HG02610 (cell line): ENCODE data around the gene PDGFA.

Experiments
- ATAC-seq: cut with Tn5 transposase; IDR thresholded peaks from one replicate; pipeline ENCODE4 v1.9.1; 2021; ENCODE audit warnings: mild to moderate bottlenecking, moderate library complexity; ENCODE audit not compliant: unreplicated experiment

Gene PDGFA

GRCh38 chr7:519484-520390, at the start of gene PDGFA:
PDGFA (minus strand) TSS chr7:519846; CDS start chr7:519001, 845 bp downstream.
- no peak for ATAC-seq

GRCh38 chr7:568031-568951, 48.6 kb upstream of the PDGFA start:
- ATAC-seq, result no peak

DNA sequence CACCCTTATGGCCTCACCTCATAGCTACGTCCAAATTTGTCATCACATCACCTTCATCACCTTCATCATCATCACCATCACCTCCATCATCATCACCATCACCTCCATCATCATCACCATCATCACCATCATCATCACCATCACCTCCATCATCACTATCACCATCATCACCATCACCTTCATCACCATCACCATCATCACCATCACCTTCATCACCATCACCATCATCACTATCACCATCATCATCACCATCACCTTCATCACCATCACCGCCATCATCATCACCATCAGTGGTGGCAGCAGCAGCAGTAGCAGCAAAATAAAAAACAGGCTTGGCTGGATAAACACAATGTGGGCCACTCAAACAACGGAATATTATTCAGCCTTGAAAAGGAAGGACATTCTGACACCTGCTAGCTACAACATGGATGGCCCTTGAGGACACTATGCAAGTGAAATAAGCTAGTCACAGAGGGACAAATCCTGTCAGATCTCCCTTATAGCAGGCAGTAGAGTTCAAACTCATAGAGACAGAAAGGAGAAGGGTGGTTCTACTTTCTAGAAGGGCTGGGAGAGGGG, 47.7 kb upstream of the PDGFA start:
- no peak for ATAC-seq

DNA sequence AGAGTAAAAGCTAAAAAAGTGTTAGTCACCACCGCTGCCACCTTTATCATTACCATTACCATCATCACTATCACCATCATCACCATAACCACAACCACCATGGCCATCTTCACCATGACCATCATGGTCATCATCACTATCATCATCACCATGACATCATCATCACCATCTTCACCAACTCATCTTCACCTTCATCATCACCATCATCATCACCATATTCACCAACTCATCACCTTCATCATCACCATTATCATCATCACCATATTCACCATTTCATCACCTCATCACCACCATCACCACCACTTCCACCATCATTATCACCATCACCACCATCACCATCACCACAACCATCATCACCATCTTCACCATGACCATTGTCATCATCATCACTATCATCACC, 46.5 kb upstream of the PDGFA start:
- no peak for ATAC-seq

DNA sequence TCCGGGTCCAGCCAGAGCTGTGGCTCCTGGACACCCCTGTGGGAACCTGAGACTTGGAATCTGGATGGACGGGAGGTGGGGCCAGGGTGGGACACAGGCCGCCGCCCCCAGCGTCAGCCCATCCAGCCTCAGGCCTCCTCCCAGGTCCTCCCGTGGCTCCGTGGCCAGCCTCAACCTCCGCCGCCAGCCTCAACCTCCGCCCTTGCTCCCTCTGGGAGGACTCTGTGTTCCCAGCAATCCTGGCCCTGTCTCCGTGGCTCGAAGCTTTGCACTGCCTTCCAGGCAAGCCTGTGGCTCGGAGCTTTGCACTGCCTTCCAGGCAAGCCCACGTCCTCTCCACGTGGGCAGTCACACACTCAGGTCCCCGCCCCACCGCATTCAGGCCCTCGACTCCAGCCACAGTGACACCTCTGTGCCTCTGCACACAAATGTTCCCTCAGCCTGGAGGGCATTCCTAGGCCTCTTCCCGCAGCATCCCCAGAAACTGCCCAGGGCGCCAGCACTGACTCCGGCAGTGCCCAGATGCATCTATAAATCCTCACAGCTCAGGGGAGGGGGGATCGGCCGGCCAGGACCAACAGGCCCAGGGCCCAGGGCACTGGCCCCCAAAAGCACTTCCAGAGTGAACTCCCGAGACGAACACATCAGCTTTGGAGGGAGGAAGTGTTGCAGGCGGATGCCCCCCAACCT, 44.7 kb upstream of the PDGFA start:
- ATAC-seq, result no peak

DNA sequence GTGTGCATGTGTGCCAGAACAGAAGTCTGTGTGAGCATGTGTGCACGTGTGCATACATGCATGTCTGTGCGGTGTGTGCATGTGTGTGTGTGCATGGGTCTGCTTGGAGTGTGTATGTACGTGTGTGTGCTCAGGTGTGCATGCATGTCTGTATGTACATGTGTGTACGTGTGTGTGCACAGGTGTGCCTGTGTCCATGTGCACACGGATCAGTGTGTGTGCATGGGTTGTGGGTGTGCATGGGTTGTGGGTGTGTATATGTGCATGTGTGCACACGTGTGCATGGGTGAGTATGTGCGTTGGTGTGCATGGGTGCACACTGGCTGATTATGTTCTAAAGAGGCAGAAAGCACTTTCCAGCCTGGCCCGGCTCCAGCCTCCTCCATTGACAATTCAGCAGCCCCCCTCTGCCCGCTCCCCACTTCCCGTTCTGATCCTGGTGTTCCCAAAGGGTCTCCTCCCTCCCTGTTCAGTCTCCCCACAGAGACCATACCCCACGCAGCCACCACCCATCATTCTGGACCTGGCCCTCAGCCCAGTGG, 44.1 kb upstream of the PDGFA start:
- ATAC-seq, result no peak

DNA sequence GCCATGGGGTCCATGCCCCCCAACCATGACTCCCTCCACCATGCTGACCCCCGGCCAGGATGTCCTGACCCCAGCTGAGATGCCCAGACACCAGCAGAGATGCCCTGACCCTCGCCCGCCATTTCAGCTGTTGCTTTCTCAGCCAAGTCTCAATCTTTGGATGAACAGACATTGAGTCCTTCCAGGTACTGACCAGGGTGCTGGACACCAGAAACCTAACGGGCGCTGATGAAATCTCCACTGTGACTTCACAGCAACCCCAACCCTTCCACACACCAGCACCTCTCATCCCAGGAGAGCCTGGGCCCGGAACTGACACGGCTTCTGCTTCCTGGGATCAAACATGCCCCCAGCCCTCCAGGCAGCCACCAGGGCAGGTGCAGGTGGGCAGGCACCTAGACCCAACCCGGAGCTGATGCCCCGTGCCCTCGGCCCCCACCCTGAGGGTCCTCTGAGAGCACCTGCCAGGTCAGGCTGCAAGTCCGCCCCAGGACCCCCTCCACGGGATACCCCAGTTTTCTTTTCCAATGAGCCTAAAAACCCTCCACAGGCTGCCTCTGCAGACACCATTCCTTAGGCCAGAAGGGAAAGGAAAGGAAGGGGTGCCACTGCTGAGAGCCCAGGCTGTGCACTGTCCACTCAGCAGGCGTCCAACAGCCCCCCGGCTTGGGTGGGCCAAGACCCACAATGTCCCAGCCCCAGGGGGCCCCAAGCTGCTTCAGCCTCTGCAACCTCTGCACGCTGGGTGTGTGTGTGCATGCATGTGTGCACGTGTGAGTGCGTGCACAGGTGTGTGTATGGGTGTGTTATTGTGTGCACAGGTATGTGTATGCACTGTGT, 43.4 kb upstream of the PDGFA start:
- no peak for ATAC-seq

DNA sequence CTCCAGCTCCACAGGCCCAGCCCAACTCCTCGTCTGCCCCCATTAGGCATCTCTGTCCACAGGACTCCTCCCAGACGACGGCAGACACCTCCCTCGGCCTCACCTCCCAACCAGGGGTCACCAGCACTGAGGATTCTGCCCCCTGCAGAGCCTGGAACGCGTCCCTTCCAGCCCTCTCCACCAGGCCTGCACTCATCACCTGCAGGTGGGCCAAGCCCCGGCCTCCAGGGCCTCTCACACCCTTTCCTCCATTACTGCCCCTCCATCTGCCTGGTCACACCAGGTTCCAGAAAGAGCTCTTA, 42.7 kb upstream of the PDGFA start:
- ATAC-seq, result no peak

- no peak for ATAC-seq
These were observed 42.2 kb upstream of the PDGFA start for GRCh38 chr7:561631-562373.

DNA sequence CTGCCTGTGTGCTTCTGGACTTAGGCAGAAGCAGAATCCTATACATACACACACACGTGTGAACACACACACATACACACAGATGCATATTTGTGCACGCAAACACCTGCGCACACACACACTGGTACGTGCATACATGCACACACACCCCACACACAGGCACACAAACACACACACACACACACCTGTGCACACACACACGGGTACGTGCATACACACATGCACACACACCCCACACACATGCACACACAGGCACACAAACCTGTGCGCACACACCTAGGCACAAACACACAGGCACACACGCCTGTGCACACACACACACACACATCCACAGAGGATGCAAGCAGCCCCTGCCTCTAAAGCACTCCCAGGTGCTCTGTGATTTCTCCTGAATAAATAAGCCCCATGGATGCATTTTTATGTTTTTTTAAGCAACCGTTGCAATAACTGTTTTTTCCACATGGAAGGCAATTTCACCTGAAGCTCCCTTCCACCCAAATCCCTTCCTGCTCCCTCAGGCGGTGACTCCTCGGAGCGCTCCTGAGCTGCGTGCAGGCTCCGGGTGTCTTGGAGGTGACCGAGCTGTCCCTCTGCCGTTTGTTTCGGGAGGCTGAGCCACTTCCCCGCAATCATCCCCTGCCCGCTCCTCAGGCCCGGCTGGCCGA, 41.5 kb upstream of the PDGFA start:
- no peak for ATAC-seq

DNA sequence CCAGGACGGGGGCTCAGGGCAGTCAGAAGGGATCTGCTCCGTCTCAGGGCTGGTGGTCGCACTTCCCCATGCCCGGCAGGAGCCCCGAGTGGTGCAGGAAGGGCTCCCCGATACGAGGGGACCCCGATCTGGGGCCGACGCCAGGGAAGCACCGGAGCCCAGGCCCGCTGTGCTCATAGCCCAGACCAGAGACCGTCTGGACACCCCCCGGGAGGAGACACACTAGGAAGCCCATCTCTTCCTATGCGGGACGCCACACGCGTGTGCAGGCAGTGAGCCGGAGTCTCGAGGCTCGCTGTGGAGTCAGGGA, 39.7 kb upstream of the PDGFA start:
- ATAC-seq, result no peak

DNA sequence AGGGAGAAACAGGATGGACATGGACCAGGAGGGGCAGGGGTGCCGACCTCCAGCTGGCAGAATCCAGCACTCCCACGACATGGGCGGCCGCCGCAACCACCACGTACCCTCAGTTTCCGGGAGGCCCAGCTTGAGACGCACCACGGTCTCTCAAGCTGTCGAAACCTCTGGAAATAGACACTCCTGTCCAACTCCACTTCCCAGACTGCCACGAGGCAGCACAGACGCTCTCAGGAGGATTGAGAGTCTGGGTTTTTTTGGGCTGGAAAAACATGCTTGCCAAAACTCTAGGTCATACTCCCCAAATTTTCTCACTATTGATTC, 37.9 kb upstream of the PDGFA start:
- ATAC-seq, result no peak

- no peak for ATAC-seq
These were observed 37.4 kb upstream of the PDGFA start for GRCh38 chr7:556837-557557.

- ATAC-seq, result no peak
These were observed 36.7 kb upstream of the PDGFA start for GRCh38 chr7:556291-556826.

GRCh38 chr7:555551-556160, 36.0 kb upstream of the PDGFA start:
- ATAC-seq, result no peak

GRCh38 chr7:553636-554111, 34.0 kb upstream of the PDGFA start:
- ATAC-seq, result no peak

GRCh38 chr7:552868-553635, 33.4 kb upstream of the PDGFA start:
- ATAC-seq, result no peak
